ENCODE data around the gene EVI5.

- TF ChIP-seq, protein P1, sequence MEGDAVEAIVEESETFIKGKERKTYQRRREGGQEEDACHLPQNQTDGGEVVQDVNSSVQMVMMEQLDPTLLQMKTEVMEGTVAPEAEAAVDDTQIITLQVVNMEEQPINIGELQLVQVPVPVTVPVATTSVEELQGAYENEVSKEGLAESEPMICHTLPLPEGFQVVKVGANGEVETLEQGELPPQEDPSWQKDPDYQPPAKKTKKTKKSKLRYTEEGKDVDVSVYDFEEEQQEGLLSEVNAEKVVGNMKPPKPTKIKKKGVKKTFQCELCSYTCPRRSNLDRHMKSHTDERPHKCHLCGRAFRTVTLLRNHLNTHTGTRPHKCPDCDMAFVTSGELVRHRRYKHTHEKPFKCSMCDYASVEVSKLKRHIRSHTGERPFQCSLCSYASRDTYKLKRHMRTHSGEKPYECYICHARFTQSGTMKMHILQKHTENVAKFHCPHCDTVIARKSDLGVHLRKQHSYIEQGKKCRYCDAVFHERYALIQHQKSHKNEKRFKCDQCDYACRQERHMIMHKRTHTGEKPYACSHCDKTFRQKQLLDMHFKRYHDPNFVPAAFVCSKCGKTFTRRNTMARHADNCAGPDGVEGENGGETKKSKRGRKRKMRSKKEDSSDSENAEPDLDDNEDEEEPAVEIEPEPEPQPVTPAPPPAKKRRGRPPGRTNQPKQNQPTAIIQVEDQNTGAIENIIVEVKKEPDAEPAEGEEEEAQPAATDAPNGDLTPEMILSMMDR (IDR thresholded peaks at IDR 0.05; ENCODE audit: insufficient read depth, low read depth, low read length), result no peak
- no peak for TF ChIP-seq EZH2 (IDR thresholded peaks at IDR 0.05; ENCODE audit: insufficient read depth, low read length)
These were observed 131.1 kb downstream of the EVI5 start for GRCh38 chr1:92653605-92654381.
